Stimulated activated memory B cell treated with anti-CD40 and anti-IgM and Interleukin-4, amounts not matched to agents 10 μg/mL and 1 μg/mL and 100 μg/mL, for 72 hours (primary cell): ENCODE measurements around the gene CTCF.
"Not testable (repeated sequence)": the region's sequence is repeated elsewhere in the genome, so short reads cannot be mapped to it uniquely, and the experiment has no call there.

Source experiments
- ATAC-seq: fragments of 150-1000 bp; cut with Tn5 transposase; 2 replicates; pipeline ENCODE4 v1.10.0; 2021
- H3K27ac Mint-ChIP-seq: one replicate; pipeline ENCODE4 v1.8.0; 2022; ENCODE audit warnings: mild to moderate bottlenecking, mixed read lengths
- H3K27me3 Mint-ChIP-seq: one replicate; pipeline ENCODE4 v1.8.0; 2022; ENCODE audit warnings: mixed read lengths
- H3K36me3 Mint-ChIP-seq: one replicate; pipeline ENCODE4 v1.8.0; 2022; ENCODE audit warnings: mixed read lengths
- H3K4me1 Mint-ChIP-seq: one replicate; pipeline ENCODE4 v1.8.0; 2022; ENCODE audit warnings: mixed read lengths
- H3K4me3 Mint-ChIP-seq: one replicate; pipeline ENCODE4 v1.8.0; 2022; ENCODE audit warnings: mild to moderate bottlenecking, moderate library complexity, mixed read lengths
- H3K9me3 Mint-ChIP-seq: one replicate; pipeline ENCODE4 v1.8.0; 2022; ENCODE audit warnings: mixed read lengths

CTCF gene

GRCh38 chr16:67528870-67529581 lies 33.3 kb upstream of the CTCF start:
- Mint-ChIP-seq H3K27me3 (no peaks in the 10 kb centered on the region), H3K36me3 (peaks cover 17% of the 10 kb centered on the region), H3K9me3 (no peaks in the 10 kb centered on the region), H3K4me3 (peak overlapping the region; percentile 99), H3K27ac (peak overlapping the region; percentile 76), H3K4me1 (peaks cover 73% of the 10 kb centered on the region)
- ATAC-seq: peak; percentile 32

- H3K27ac Mint-ChIP-seq: peak overlapping the region; percentile 76
- H3K9me3 Mint-ChIP-seq: no peaks in the 10 kb centered on the region
- peaks cover 11% of the 10 kb centered on the region for H3K36me3 Mint-ChIP-seq
- peaks cover 67% of the 10 kb centered on the region for H3K4me1 Mint-ChIP-seq
- H3K4me3 Mint-ChIP-seq: peak overlapping the region; percentile 99
- H3K27me3 Mint-ChIP-seq: no peaks in the 10 kb centered on the region
- peak; percentile 16 for ATAC-seq
Observed at GRCh38 chr16:67529582-67530012, 32.7 kb upstream of the CTCF start.

- peak; percentile 74 for ATAC-seq
- H3K4me3 Mint-ChIP-seq: peak overlapping the region; percentile 99
- H3K27me3 Mint-ChIP-seq: no peaks in the 10 kb centered on the region
- H3K36me3 Mint-ChIP-seq: peaks cover 6% of the 10 kb centered on the region
- peak overlapping the region; percentile 76 for H3K27ac Mint-ChIP-seq
- no peaks in the 10 kb centered on the region for H3K9me3 Mint-ChIP-seq
- peaks cover 64% of the 10 kb centered on the region for H3K4me1 Mint-ChIP-seq
Observed at GRCh38 chr16:67530013-67530939, 32.0 kb upstream of the CTCF start.

GRCh38 chr16:67531247-67531646 lies 31.1 kb upstream of the CTCF start:
- peaks cover 6% of the 10 kb centered on the region for H3K36me3 Mint-ChIP-seq
- H3K9me3 Mint-ChIP-seq: no peaks in the 10 kb centered on the region
- peaks cover 65% of the 10 kb centered on the region for H3K4me1 Mint-ChIP-seq
- H3K4me3 Mint-ChIP-seq: peak overlapping the region; percentile 99
- peak overlapping the region; percentile 76 for H3K27ac Mint-ChIP-seq
- ATAC-seq: peak; percentile 35
- no peaks in the 10 kb centered on the region for H3K27me3 Mint-ChIP-seq

GRCh38 chr16:67533024-67533560 lies 29.2 kb upstream of the CTCF start:
- peak overlapping the region; percentile 7 for H3K4me3 Mint-ChIP-seq
- no peaks in the 10 kb centered on the region for H3K9me3 Mint-ChIP-seq
- peaks cover 64% of the 10 kb centered on the region for H3K4me1 Mint-ChIP-seq
- H3K27me3 Mint-ChIP-seq: no peaks in the 10 kb centered on the region
- peaks cover 6% of the 10 kb centered on the region for H3K36me3 Mint-ChIP-seq
- ATAC-seq: no peak
- H3K27ac Mint-ChIP-seq: peak overlapping the region; percentile 76

GRCh38 chr16:67533987-67534386 lies 28.3 kb upstream of the CTCF start:
- H3K4me1 Mint-ChIP-seq: peaks cover 69% of the 10 kb centered on the region
- not testable (repeated sequence) for H3K27me3 Mint-ChIP-seq, H3K27ac Mint-ChIP-seq, H3K36me3 Mint-ChIP-seq, H3K9me3 Mint-ChIP-seq, H3K4me3 Mint-ChIP-seq, ATAC-seq

GRCh38 chr16:67534431-67534830 lies 27.9 kb upstream of the CTCF start:
- peaks cover 10% of the 10 kb centered on the region for H3K36me3 Mint-ChIP-seq
- no peak overlapping the region for H3K4me3 Mint-ChIP-seq
- no peak for ATAC-seq
- H3K9me3 Mint-ChIP-seq: no peaks in the 10 kb centered on the region
- H3K27ac Mint-ChIP-seq: no peak overlapping the region
- no peaks in the 10 kb centered on the region for H3K27me3 Mint-ChIP-seq
- H3K4me1 Mint-ChIP-seq: peaks cover 73% of the 10 kb centered on the region

GRCh38 chr16:67535201-67535600 lies 27.1 kb upstream of the CTCF start:
- Mint-ChIP-seq H3K27me3 (no peaks in the 10 kb centered on the region), H3K4me3 (peak overlapping the region; percentile 2), H3K9me3 (no peaks in the 10 kb centered on the region), H3K4me1 (peaks cover 71% of the 10 kb centered on the region), H3K36me3 (peaks cover 16% of the 10 kb centered on the region), H3K27ac (peak overlapping the region; percentile 76)
- ATAC-seq: no peak

GRCh38 chr16:67537270-67537635 lies 25.1 kb upstream of the CTCF start:
- Mint-ChIP-seq H3K36me3 (peaks cover 35% of the 10 kb centered on the region), H3K4me1 (peaks cover 70% of the 10 kb centered on the region), H3K9me3 (no peaks in the 10 kb centered on the region), H3K27ac (peak overlapping the region; percentile 76), H3K4me3 (peak overlapping the region; percentile 77), H3K27me3 (no peaks in the 10 kb centered on the region)
- peak; percentile 49 for ATAC-seq

- Mint-ChIP-seq H3K4me1 (peaks cover 70% of the 10 kb centered on the region), H3K36me3 (peaks cover 41% of the 10 kb centered on the region), H3K27me3 (no peaks in the 10 kb centered on the region), H3K4me3 (peak overlapping the region; percentile 77), H3K9me3 (no peaks in the 10 kb centered on the region), H3K27ac (peak overlapping the region; percentile 76)
- peak; percentile 68 for ATAC-seq
Observed at GRCh38 chr16:67537636-67538591, 24.4 kb upstream of the CTCF start.

GRCh38 chr16:67538666-67539101 lies 23.6 kb upstream of the CTCF start:
- Mint-ChIP-seq H3K27me3 (no peaks in the 10 kb centered on the region), H3K36me3 (peaks cover 43% of the 10 kb centered on the region), H3K27ac (peak overlapping the region; percentile 50), H3K4me3 (peak overlapping the region; percentile 59), H3K9me3 (no peaks in the 10 kb centered on the region), H3K4me1 (peaks cover 70% of the 10 kb centered on the region)
- ATAC-seq: no peak

GRCh38 chr16:67539271-67539670 lies 23.1 kb upstream of the CTCF start:
- Mint-ChIP-seq H3K27ac (peak overlapping the region; percentile 50), H3K9me3 (no peaks in the 10 kb centered on the region), H3K4me1 (peaks cover 76% of the 10 kb centered on the region), H3K36me3 (peaks cover 49% of the 10 kb centered on the region), H3K4me3 (peak overlapping the region; percentile 59), H3K27me3 (no peaks in the 10 kb centered on the region)
- ATAC-seq: no peak

- ATAC-seq: no peak
- no peaks in the 10 kb centered on the region for H3K9me3 Mint-ChIP-seq
- H3K4me1 Mint-ChIP-seq: peaks cover 81% of the 10 kb centered on the region
- no peaks in the 10 kb centered on the region for H3K27me3 Mint-ChIP-seq
- H3K27ac Mint-ChIP-seq: peak overlapping the region; percentile 50
- H3K36me3 Mint-ChIP-seq: peaks cover 55% of the 10 kb centered on the region
- no peak overlapping the region for H3K4me3 Mint-ChIP-seq
Observed at GRCh38 chr16:67539691-67540635, 22.4 kb upstream of the CTCF start.

GRCh38 chr16:67540756-67541155 lies 21.6 kb upstream of the CTCF start:
- ATAC-seq: no peak
- Mint-ChIP-seq H3K4me3 (no peak overlapping the region), H3K27me3 (no peaks in the 10 kb centered on the region), H3K27ac (no peak overlapping the region), H3K4me1 (peaks cover 77% of the 10 kb centered on the region), H3K36me3 (peaks cover 56% of the 10 kb centered on the region), H3K9me3 (no peaks in the 10 kb centered on the region)
